TTC549 (cell line): ENCODE data around the gene KLHL3.

Experiments used
- FAIRE-seq: peaks from 2 replicates; lab custom pipeline; 2012; peaks lifted over from hg19 to GRCh38; lab: Jason Lieb, UNC

The KLHL3 gene

GRCh38 chr5:137573376-137573775 lies 162.5 kb downstream of the KLHL3 start:
- FAIRE-seq: no peak

DNA sequence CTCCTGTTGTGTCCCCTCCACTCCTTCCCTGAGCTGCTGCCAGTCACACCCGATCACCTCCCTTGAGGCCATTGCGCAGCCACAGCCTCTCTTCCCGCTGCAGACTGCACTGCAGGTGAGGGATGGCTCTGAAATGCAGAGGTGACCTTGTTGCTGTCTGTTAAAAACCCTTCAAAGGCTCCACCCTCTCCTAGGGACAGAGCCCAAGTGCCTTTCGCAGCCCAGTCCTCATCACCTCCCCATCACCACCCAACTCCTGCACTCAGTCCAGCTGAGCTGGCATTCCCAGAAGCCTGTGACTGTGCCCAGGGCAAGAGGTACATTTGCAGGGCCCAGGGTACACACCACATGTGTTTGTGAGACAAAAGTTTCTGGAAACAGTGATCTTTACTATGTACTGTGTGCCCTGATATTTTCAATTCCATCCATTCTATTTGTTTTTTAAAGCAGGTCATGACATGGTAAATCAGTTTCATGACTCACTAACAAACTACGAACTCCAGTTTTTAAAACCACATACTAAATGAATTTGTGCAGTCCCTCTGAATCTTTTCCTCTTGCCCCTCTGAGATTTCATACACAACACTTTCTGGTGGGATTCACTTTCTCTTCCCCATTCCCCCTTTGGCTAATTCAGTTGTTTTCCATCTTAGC lies 163.7 kb downstream of the KLHL3 start:
- FAIRE-seq: no peak

DNA sequence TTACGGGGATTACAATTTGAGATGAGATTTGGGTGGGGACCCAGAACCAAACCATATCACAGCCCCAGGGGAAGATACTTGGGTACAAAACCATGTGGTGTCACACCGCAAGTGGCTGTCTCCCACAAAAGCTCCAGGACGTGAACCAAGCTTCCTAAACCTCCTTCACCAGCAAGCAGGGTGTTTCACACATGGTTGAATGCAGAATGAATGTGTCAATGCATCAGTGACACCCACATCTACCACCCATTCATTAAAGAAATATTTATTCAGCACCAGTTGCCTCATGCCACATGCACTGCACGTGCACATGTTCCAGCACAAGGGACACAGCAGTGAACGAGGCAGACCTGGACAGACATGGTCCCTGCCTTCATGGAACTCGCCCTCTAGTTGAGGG lies 165.8 kb downstream of the KLHL3 start:
- FAIRE-seq: no peak
